ENCODE data around the gene ING1. TPM values are rescaled to one million over a fixed set of nuclear protein-coding genes. Genes with fewer than 3 reads are reported as not detected.
"Not testable (repeated sequence)": the region's sequence is repeated elsewhere in the genome, so short reads cannot be mapped to it uniquely, and the experiment has no call there.

ING1 gene
- polyA plus RNA-seq, 1 experiment, result 14.3 TPM

- DNase-seq (ENCODE audit: low read depth), result no peak
- Histone ChIP-seq H3K4me3 (ENCODE audit: low read depth, low read length) (no peak overlapping the region), H3K36me3 (ENCODE audit: control insufficient read depth, insufficient read depth, low read length) (peaks cover 25% of the 10 kb centered on the region), H3K27me3 (ENCODE audit: control insufficient read depth, insufficient read depth, low read length) (no peaks in the 10 kb centered on the region)
- CTCF ChIA-PET, result no interaction called here
- POLR2A ChIA-PET, result no interaction called here
- TF ChIP-seq, protein P1, sequence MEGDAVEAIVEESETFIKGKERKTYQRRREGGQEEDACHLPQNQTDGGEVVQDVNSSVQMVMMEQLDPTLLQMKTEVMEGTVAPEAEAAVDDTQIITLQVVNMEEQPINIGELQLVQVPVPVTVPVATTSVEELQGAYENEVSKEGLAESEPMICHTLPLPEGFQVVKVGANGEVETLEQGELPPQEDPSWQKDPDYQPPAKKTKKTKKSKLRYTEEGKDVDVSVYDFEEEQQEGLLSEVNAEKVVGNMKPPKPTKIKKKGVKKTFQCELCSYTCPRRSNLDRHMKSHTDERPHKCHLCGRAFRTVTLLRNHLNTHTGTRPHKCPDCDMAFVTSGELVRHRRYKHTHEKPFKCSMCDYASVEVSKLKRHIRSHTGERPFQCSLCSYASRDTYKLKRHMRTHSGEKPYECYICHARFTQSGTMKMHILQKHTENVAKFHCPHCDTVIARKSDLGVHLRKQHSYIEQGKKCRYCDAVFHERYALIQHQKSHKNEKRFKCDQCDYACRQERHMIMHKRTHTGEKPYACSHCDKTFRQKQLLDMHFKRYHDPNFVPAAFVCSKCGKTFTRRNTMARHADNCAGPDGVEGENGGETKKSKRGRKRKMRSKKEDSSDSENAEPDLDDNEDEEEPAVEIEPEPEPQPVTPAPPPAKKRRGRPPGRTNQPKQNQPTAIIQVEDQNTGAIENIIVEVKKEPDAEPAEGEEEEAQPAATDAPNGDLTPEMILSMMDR (IDR thresholded peaks at IDR 0.05; ENCODE audit: insufficient read depth, low read depth, low read length), result no peak
These were observed 44.5 kb upstream of the ING1 start for GRCh38 chr13:110669036-110669435.

DNA sequence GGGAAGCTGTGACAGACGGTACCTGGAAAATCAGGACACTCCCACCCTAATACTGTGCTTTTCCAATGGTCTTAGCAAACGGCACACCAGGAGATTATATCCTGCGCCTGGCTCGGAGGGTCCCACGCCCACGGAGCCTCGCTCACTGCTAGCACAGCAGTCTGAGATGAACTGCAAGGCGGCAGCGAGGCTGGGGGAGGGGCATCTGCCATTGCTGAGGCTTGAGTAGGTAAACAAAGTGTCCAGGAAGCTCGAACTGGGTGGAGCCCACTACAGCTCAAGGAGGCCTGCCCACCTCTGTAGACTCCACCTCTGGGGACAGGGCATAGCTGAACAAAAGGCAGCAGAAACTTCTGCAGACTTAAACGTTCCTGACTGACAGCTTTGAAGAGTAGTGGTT is 43.7 kb upstream of the ING1 start:
- H3K36me3 ChIP-seq (ENCODE audit: control insufficient read depth, insufficient read depth, low read length), result peaks cover 21% of the 10 kb centered on the region
- POLR2A ChIA-PET; H3K27me3 ChIP-seq (ENCODE audit: control insufficient read depth, insufficient read depth, low read length); H3K4me3 ChIP-seq (ENCODE audit: low read depth, low read length); DNase-seq (ENCODE audit: low read depth): not testable (repeated sequence)
- CTCF ChIA-PET, result interaction anchor here (1.1 kb wide), 1 partner anchor 10 kb away, joined by 3 read pairs; no protein-coding TSS in a partner anchor

DNA sequence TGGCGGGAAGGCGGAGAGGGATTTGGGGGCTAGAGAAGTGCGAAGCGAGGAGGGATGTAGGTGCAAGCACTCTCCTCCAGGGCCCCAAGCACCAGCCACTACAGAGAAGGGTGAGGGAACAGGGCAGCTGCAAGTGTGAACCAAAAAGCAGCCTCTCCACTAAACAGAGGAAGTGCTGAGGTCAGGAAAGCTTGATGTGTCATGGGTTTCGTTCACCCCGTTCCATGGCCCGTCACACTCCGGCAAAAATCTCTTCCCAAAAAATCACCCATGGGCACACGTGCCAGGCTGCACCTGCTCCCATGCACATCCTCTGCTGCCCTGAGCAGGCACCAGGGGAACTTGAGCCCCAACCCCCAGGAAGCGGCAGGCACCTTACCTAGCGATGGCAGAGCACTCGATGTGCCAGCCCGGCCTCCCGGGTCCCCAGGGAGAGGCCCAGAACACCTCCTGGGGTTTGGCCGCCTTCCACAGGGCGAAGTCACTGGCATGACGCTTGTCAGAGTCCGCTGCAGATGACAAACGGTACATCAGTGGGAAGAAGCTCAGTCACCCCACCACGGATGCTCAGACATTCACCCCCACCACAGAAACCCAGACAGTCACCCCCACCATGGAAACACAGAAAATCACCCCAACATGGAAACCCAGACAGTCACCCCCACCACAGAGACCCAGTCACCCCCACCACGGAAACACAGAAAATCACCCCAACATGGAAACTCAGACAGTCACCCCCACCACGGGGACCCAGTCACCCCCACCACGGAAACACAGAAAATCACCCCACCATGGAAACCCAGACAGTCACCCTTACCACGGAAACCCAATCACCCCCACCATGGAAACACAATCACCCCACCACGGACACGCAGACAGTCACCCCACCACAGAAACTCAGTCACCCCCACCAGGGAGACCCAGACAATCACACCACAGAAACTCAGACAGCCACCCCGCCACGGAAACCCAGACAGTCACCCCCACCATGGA is 36.6 kb upstream of the ING1 start:
- CTCF ChIA-PET, result no interaction called here
- H3K36me3 ChIP-seq (ENCODE audit: control insufficient read depth, insufficient read depth, low read length), result peaks cover 17% of the 10 kb centered on the region
- POLR2A ChIA-PET, result no interaction called here
- TF ChIP-seq, protein P1 (IDR thresholded peaks at IDR 0.05; ENCODE audit: insufficient read depth, low read depth, low read length), result no peak
- no peak for DNase-seq (ENCODE audit: low read depth)
- H3K27me3 ChIP-seq (ENCODE audit: control insufficient read depth, insufficient read depth, low read length), result no peaks in the 10 kb centered on the region
- H3K4me3 ChIP-seq (ENCODE audit: low read depth, low read length), result no peak overlapping the region

- ChIA-PET POLR2A (no interaction called here), CTCF (interaction anchor here (0.6 kb wide), 1 partner anchor 141 kb away, joined by 3 read pairs; no protein-coding TSS in a partner anchor)
- Histone ChIP-seq H3K36me3 (ENCODE audit: control insufficient read depth, insufficient read depth, low read length) (peaks cover 24% of the 10 kb centered on the region), H3K4me3 (ENCODE audit: low read depth, low read length) (no peak overlapping the region), H3K27me3 (ENCODE audit: control insufficient read depth, insufficient read depth, low read length) (no peaks in the 10 kb centered on the region)
- TF ChIP-seq, protein P1 (IDR thresholded peaks at IDR 0.05; ENCODE audit: insufficient read depth, low read depth, low read length), result no peak
- DNase-seq (ENCODE audit: low read depth), result no peak
These were observed 35.6 kb upstream of the ING1 start for GRCh38 chr13:110677731-110678545.

DNA sequence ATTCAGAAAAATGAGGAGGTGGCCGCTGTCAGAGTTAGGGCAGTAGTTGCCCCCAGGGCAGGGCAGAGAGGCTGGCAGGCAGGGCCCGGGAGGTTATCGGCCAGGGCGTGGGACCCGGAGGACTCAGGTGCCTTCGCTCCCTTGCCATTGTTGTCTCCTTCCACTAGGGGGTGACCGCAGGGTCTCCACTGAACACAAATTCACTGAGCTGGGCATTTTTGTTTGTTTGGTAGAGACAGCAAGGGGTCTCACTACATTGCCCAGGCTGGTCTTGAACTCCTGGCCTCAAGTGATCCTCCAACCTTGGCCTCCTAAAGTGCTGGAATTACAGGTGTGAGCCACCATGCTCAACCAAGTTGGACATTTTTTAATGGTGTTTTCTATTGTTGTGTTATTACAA is 32.6 kb upstream of the ING1 start:
- CTCF ChIA-PET, result interaction anchor here (0.9 to 2.6 kb wide), 4 partner anchors 9 to 137 kb away, joined by 3 to 10 read pairs (median 8); no protein-coding TSS in a partner anchor
- TF ChIP-seq, protein P1 (IDR thresholded peaks at IDR 0.05; ENCODE audit: insufficient read depth, low read depth, low read length), result peak; percentile 45
- Histone ChIP-seq H3K36me3 (ENCODE audit: control insufficient read depth, insufficient read depth, low read length) (peaks cover 27% of the 10 kb centered on the region), H3K4me3 (ENCODE audit: low read depth, low read length) (no peak overlapping the region), H3K27me3 (ENCODE audit: control insufficient read depth, insufficient read depth, low read length) (no peaks in the 10 kb centered on the region)
- POLR2A ChIA-PET, result no interaction called here
- DNase-seq (ENCODE audit: low read depth), result no peak
